ENCODE measurements around the gene RPTOR.

RPTOR gene

DNA sequence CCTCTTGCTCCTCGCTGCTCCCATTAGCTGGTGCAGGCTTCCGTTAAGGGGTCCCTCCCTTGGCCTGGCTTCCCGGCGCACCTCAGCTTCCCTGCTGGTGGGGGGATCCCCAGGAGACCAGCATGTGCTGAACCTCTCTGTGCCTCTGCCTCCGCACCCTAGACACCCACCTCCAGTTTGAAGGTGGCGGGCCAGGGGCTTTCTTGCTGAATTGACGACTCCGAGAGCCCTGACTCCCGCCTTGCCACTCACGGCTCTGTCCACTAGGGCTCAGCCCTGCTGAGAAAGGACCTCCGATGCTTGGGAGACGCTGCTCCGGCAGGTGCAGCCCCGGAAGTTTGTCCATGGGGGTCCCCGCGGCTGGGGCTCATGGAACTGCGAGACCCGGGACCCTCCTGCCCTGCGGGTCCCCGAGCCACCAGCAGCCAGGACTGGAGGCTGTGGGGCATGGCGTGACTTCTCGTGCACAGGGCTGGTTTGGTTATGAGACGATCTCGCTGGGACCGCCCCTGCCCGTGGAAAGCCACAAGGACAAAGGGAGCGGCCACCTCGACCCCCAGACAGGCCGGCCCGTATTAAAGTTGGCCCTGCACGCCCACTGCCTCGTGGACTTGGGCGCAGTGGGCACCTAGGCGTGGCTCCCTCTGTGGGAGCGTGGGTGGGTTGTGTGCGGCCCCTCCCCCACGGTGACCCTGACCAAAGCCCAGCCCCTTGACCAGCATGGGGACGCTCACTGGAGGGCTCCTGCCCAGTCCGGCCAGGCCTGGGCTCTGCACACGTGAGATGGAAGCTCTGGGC, 455.1 kb downstream of the RPTOR start:
- peak; percentile 28 for DNase-seq (ENCODE audit: low spot score)

DNA sequence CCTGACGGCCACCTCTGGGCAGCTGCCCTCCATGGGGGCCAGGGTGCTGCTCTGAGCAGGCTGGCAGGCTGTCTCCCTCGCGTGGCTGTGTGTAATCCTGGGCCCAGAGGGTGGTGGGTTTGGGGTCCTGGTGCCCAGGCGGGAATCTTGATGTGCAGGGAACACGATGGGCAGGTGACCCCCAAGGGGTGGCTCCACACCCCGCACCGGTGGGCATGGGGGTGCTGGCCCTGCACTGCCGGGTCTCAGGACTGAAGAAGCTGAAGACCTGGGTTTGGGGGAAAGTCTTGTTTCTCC, 455.6 kb downstream of the RPTOR start:
- no peak for DNase-seq (ENCODE audit: low spot score)
- TF ChIP-seq, protein P1, sequence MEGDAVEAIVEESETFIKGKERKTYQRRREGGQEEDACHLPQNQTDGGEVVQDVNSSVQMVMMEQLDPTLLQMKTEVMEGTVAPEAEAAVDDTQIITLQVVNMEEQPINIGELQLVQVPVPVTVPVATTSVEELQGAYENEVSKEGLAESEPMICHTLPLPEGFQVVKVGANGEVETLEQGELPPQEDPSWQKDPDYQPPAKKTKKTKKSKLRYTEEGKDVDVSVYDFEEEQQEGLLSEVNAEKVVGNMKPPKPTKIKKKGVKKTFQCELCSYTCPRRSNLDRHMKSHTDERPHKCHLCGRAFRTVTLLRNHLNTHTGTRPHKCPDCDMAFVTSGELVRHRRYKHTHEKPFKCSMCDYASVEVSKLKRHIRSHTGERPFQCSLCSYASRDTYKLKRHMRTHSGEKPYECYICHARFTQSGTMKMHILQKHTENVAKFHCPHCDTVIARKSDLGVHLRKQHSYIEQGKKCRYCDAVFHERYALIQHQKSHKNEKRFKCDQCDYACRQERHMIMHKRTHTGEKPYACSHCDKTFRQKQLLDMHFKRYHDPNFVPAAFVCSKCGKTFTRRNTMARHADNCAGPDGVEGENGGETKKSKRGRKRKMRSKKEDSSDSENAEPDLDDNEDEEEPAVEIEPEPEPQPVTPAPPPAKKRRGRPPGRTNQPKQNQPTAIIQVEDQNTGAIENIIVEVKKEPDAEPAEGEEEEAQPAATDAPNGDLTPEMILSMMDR (IDR thresholded peaks at IDR 0.05; ENCODE audit: extremely low read depth, missing control alignments), result no peak

More for the DNA sequence above, 455.1 kb downstream of the RPTOR start:
- TF ChIP-seq, protein P1 (IDR thresholded peaks at IDR 0.05; ENCODE audit: extremely low read depth, missing control alignments), result no peak

DNA sequence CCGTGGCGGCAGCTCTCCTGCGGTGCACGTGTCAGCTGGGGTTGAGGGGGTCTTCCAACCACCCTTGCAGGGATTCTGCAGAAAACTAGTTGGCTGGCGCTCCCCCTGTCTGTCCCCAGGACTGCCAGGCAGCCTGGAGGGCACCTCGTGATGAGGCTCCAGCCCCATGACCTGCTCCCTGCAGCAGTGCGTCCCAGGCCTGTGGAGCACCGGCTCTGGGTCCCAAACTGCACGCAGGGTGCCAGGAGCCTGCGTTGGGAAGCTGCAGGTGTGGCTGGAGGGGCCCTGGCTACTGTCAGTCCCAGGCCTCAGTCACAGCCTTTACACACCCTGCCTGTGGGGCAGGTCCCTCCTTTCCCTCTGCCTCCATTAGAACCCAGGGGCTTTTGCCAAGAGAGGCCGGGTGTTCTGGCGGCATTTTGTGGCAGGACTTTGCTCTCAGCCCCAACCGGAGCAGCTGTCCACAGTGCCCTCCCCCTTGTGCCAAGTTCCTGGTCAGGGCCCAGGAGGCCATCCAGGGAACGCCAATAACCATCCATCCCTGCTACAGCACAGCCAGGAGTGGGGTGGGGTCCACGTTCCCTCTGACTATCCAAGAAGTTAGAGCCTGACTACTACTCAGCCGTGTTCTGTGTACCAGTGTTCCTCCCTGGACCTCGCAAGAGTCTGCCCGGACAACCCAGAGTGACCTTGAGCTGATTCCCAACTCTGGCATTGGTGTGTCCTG, 456.2 kb downstream of the RPTOR start:
- TF ChIP-seq, protein P1 (IDR thresholded peaks at IDR 0.05; ENCODE audit: extremely low read depth, missing control alignments), result no peak
- peak; percentile 26 for DNase-seq (ENCODE audit: low spot score)

DNA sequence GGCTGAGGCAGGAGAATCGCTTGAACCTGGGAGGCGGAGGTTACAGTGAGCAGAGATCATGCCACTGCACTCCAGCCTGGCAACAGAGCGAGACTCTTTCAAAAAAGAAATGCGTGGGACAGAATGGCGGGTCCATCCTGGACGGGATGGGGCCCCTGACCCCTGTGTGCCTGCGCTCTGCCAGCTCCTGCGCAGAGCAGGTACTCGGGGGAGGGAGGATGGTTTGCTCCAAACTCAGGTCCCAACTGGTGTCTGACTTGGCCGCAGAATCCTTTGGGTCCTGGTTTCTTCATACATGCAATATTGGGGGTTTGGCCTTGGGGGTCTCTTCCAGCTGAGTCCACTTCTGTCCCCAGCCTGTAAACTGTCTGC, 457.4 kb downstream of the RPTOR start:
- TF ChIP-seq, protein P1 (IDR thresholded peaks at IDR 0.05; ENCODE audit: extremely low read depth, missing control alignments), result no peak
- no peak for DNase-seq (ENCODE audit: low spot score)

DNA sequence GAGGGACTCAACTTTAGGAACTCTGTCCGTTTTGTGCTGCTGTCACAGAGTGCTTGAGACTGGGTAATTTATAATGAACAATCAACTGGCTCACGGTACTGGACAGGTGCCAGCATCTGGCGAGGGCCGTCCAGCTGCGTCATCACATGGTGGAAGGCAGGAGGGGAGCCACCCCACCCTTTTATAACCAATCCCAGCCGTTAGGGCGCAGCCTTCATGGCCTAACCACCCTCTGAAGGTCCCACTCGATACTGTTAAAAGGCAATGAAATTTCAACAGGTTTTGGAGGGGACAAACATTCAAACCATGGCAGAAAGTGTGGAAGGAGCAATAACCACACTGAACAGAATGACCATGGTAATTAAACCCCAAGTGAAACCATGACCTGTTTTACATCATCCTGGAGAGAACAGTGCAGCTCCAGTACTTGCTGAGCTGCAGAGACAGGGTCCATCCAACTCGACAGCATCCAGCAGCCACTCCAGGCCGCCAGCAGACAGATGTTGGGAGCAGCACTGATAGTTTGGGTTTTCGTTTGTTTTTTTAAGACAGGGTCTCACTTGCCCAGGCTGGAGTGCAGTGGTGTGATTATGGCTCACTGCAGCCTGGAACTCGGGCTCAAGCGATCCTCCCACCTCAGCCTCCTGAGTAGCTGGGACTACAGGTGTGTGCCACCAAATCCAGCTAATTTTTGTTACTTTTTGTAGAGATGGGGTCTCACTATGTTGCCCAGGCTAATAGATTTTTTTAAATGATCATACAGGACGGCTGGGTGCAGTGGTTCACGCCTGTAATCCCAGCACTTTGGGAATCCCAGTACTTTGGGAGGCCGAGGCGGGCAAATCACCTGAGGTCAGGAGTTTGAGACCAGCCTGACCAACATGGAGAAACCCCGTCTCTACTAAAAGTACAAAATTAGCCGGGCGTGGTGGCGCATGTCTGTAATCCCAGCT, 458.0 kb downstream of the RPTOR start:
- TF ChIP-seq, protein P1 (IDR thresholded peaks at IDR 0.05; ENCODE audit: extremely low read depth, missing control alignments), result no peak
- peak; percentile 48 for DNase-seq (ENCODE audit: low spot score)

DNA sequence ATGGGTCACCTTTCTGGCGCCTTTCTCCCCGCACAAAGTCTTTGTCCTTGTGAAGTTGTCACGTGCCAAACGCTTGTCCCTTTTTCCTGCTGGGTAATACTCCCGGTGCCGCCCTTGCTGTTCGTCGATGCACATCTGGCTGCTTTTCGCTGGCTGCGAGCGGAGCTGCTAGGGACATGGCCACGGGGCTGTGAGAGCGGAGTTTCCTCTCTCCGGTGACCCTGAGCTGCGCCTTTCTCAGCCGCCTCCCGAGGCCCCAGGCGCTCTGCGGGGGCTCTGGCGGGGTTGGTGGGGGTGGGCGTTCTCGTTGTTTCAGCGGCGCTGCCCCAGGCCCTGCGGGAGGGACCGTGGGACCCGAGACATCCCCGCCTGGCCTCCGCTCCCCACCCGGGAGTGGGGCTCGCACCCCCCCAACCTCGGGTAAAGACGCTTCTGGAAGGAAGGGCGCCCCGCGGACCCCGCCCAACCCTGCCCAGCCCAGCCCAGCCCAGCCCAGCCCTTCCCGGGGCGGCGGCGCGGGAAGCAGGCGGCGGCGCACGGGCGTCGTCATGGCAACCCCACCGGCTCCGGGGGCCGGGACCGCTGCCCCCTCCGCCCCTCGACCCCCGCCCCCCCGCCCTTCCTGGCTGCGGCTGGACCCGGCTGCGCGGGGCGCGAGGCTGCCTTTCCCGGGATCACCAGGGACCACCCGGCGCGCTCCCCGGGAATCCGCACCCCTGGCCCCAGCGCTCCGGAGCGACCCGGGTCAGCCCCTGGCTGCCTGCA, 459.3 kb downstream of the RPTOR start:
- TF ChIP-seq, protein P1 (IDR thresholded peaks at IDR 0.05; ENCODE audit: extremely low read depth, missing control alignments), result no peak
- peak; percentile 41 for DNase-seq (ENCODE audit: low spot score)

All from GM20000 (cell line).